Fibroblast of peridontal ligament (primary cell): ENCODE measurements around the gene MAPK8IP1.

Source experiments
- DNase-seq: peaks from one replicate; pipeline ENCODE4 v3.0.0-alpha.2; 2010; ENCODE audit errors: extremely low read depth

MAPK8IP1 gene

DNA sequence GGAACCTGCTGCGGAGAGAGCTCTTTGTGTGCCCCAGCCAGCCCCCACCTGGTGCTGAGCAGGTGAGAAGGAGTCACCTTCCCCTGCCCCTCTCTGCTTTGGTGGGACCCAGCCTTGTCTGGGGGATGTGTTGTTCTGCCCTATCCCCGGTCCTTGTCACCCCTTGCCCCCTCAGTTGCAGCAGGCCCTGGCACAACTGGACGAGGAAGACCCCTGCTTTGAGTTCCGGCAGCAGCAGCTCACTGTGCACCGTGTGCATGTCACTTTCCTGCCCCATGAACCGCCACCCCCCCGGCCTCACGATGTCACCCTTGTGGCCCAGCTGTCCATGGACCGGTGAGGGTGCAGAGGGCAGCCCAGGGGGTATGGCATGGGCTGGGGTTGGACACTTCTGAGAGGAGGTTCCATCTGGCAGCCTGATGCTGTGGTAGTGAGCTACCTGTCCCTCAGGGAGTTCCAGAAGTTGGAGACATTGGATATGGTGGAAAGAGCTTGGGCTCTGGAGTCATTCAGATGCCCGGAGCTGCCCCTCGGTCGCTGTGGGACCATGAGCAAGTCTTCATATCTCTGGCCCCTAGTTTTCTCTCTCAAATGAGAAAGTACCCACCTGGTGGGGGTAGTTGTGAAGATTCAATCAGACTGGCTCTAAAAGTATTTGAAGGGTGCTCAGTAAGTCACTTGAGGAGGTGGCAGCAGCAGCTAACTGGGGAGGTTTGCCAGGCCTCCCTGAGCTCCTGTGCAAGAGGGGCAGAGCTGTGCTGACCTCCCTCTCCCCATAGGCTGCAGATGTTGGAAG lies 41.3 kb downstream of the MAPK8IP1 start:
- DNase-seq: no peak

DNA sequence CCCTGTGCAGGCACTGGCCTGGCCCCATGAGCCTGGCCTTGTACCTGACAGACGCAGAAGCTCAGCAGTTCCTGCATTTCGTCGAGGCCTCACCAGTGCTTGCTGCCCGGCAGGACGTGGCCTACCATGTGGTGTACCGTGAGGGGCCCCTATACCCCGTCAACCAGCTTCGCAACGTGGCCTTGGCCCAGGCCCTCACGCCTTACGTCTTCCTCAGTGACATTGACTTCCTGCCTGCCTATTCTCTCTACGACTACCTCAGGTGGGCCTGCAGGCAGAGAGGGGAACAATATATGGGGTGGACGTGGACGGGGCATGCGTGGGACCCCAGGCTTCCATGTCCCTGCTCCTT lies 41.9 kb downstream of the MAPK8IP1 start:
- DNase-seq: no peak

DNA sequence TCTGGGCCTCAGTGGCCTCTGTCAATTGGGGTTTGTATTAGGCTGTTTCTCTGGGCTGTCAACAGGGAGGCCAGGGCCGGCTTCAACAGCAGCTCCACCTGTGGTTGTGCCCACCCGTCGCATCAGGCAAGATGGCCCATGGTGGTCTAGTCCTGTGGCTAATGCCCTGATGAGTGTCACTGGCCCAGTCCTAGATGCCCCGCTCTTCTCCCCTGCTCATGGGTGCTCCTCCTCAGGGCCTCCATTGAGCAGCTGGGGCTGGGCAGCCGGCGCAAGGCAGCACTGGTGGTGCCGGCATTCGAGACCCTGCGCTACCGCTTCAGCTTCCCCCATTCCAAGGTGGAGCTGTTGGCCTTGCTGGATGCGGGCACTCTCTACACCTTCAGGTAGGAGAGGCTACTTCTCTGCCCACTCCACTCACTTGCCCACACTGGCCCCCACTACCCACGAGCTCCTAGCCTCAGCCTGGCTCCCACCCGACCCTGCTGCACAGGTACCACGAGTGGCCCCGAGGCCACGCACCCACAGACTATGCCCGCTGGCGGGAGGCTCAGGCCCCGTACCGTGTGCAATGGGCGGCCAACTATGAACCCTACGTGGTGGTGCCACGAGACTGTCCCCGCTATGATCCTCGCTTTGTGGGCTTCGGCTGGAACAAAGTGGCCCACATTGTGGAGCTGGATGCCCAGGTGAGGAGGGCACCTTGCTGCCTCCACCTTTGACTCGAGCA lies 42.4 kb downstream of the MAPK8IP1 start:
- DNase-seq: no peak

DNA sequence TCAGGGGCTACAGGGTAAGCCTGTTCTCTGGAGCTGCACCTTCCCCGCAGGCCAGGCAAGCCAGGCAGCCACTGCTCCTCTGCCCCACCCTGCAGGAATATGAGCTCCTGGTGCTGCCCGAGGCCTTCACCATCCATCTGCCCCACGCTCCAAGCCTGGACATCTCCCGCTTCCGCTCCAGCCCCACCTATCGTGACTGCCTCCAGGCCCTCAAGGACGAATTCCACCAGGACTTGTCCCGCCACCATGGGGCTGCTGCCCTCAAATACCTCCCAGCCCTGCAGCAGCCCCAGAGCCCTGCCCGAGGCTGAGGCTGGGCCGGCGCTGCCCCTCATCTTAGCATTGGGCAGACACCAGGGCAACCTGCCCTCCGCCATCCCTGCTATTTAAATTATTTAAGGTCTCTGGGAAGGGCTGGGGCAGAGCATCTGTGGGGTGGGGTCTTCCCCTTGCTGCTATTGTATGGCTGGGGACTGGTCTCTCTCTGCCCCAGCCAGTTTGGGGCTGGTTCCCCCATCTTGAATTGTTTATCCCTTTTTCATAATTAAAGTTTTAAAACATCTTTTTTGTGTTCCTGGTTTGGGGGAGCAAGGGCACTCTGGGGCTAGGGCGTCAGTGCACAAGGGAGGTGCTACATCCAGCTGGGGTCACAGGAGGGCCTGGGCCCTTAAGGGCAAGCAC lies 43.2 kb downstream of the MAPK8IP1 start:
- DNase-seq: no peak

DNA sequence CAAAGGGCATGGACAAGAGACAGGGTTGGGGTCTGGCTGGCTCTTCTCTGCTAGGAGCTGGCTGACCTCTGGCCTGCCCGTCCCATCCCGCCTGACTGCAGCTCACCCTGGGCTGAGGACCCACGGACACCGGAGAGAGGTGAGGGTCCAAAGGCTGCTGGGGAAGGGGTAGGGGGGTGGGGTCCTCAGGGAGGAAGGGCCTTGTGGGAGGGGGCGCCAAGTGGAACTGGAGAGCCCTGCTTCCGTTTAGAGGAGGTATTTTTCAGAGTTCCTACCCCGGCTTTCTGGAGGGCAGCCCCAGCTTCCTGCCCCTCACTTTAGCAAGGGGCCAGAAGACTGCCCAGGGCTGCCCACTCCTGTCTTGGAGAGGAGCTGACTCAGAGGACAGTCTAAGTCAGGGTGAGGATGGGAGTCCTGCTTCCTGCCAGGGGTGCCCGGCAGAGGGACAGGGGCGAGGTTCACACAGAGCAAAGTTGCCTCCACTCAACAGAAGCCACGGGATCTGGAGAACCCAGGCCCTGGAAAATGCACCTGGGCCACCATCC lies 44.1 kb downstream of the MAPK8IP1 start:
- no peak for DNase-seq

DNA sequence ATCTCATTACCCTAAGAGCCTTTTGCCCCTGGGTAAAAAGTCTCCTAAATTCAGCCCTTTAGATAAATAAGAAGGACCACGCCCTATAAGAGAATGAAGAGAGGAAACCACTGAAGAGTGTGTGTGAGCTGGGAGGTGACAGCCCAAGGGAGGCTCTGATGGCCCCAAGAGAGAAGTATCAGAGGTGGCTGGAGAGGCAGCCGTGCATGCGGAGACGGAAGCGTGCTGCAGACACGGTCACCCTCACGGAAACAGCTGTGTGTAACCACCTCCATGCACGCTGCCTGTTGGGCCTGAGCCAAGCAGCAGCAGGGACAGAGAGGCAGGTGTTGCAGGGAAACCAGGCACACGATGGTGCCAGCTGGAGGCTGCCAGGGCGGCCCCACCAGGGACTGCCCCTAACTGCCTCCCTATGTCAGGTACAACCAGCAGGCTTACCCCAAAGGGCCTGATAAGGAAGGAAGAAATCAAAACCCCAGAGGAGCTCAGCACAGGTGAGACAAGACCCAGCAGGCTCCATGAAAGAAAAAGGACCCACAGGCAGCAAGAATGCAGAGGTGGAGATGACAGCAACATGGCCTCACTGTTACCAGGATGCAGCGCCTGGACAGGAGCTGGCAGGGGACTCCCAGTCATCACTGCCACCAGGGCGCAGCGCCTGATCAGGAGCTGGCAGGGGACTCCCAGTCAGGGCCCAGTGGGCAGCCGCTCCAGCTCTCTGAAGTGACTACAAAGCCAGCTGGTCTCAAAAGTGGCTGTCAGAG lies 44.8 kb downstream of the MAPK8IP1 start:
- no peak for DNase-seq

DNA sequence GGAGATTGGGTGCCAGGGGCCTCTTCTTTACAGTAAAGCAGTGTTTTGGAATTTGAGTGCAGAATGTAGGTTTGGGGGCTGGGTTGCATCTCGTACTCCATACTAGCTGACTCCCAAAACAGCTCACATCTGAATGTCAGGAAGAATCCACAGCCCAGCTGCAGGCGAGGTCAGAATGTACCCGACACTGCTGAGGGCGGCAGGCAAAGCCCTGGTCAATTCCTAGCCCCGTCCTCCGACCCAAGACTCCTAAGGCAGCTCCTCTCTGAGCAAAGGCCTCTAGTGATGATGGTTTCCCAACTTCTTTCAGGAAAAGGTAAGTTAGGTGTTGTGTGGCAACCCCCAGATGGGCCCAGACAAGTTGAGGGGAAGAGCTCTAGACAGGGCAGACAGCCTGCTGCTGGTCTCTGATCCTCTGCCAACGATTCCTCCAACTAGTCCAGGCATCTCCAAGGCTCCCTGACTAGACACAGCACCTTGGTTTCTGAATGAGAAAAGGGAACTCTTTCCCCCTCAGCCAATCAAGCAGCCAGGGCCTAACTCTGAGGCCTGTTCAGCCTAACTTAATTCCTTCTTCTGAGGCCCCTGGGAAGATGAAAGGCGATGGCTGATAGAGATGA lies 45.6 kb downstream of the MAPK8IP1 start:
- no peak for DNase-seq

DNA sequence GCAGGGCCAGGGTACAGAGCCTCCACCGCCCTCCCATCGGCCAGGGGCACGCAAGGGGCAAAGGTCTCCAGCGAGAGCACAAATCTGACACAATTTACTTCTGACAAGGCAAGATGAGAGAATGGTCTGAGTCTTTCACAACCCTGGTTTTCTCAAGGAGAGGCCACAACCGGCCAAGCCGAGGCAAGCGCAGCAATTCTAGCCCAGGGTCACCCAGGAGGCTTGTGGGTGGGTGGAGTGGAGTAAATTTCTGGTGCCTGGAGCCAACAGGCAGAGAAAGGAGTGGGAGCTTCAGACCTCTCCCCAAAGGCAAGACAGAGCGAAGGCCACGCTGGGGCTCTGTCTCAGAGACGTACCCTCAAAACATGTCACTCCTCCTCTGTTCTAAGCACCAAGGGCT lies 46.3 kb downstream of the MAPK8IP1 start:
- no peak for DNase-seq

DNA sequence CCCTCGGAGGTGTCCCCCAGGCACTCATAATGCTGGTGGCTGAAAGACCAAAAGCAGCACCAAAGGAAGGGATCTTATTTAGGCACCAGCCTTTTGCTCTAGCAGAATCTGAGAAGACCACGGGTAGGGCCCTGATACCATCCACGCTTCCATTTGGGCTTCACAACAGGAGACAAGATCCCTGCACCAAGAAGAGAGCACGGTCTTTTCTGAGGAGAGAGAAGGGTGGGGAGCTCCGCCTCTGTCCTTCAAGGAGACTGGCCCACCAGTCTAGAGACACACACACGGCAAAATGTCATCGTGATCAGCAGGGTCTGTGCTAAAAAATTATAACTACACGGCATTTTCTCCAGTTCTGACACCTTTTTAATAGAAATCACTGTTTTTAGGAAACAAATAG lies 46.8 kb downstream of the MAPK8IP1 start:
- no peak for DNase-seq

DNA sequence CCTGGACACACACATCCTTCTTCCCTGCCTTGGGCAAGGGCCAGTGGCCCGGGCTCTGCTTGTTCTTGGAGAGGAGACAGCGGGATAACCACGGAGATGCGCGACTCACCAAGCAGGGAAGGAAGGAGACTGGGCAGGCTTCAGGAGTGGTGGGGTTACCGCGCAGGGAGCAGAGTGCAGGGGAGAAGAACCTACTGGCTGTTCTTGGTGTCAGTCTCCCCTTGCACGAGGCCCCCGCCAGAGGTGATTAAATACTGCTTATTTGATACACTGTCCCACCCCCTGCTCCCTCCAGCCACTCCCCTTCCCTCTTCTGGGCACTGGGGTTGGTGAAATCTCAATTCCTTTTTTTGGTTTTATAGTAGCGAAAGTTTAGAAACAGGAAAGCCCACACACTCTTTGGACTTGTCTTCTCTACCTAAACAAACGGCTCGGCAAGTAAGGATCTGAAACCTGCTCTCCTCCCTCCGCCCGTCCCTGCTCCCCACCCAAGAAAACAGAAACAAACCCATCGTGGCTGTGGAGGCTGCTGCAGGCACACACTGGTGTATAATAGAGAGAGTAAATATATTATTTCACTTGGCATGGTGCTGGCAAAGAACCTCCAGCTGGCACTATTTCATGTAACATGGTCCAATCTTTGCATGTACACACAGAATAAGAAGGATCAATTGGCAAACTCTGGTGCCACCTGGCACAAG lies 47.8 kb downstream of the MAPK8IP1 start:
- peak; percentile 34 for DNase-seq

DNA sequence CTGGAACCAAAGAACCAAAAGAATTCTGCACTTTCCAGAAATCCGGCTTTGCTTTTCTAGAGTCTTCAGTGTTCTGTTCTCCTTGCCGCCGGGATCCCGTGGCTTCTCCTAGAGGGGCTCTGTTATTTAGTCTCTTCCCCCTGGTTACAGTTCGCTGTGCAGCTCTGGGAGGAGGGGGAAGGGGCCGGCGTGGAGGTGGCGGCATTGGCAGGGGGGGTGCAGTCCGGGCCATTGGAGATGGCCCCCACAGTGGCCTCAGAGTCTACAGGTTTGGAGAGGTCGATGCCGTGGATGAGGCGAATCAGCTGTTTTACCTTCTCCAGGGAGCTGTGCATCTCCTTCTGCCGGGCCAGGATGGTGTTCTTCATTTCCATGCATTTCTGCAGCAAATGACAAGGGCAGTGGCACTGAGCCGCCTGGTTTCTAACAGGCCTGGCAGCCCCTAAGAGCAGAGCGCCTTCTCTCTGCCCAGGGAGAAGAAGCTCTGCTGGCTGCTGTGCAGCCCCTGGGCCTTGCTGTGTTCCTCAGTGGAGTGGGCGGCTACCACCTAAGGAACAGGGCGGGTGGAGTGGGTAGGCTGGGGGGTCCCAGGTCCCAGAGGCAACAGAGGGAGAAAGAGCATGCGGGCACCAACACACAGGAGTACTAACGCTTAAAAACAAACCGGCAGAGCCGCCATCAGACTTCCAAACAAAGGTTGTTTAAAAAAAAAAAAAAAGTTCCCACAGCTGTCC lies 48.6 kb downstream of the MAPK8IP1 start:
- DNase-seq: no peak

DNA sequence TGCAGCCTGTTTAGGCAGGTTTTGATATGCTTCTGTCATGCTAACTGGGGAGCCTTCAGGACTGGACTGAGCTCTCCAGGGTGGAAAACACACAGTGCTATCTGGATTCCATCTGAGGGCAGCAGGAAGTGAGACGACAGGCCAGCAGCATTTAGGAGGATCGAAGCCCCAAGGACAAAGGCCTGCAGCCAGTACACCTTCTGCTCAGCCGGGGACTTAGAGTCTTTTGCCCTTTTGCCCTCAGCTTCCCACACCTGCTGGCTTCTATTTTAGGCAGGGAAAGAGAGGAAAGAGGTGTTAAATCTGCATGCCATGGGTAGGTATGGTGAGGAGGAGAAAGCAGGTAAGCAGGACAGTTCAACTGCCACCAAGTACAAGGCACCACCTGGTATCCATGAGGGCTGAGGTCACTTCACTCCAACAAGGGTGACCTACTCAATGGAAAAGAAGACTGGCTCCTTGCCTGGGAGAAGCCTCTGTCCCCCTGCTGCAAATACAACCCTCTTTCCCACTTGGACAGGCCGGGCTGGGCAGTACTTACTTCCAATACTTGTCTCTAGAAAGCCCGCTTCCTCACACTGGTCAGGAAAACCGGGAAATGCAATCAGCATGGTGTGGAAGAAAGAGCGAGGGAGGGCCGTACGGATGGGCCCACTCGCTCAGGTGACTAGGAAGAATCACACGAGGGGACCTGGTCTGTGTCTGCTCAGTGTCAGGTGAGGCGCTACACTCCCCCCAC lies 49.3 kb downstream of the MAPK8IP1 start:
- no peak for DNase-seq

DNA sequence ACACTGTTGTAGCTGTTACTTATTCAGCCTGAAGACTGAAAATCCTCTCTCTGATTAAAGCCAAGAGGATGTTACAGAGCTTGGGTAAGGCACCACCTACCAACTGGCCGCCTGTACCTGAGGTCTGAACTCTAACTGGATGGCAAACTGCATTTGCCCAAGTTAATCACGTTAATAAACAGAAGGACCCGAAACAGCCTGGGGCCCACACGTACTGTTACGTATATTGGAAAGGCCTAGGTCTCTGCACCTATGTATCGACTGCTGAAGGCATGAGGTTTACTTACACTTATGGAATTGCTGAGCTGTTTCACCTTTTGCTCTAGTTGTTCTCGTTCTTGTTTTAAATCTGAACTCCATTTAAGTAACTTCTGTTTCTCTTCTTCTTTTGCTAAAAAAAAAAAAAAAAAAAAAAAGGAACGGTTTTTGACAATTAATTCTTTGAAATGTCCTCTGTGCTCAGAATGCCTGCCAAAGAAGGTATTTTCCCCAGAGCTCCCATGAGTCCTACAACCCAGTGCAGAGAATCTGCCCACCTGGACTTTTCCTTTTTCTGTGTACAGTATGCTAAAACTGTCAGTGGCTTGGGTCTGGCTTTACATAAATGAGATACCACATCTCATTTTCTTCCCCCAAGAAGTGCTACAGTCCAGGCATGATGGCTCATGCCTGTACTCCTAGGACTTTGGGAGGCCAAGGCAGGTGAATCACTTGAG lies 50.1 kb downstream of the MAPK8IP1 start:
- no peak for DNase-seq

DNA sequence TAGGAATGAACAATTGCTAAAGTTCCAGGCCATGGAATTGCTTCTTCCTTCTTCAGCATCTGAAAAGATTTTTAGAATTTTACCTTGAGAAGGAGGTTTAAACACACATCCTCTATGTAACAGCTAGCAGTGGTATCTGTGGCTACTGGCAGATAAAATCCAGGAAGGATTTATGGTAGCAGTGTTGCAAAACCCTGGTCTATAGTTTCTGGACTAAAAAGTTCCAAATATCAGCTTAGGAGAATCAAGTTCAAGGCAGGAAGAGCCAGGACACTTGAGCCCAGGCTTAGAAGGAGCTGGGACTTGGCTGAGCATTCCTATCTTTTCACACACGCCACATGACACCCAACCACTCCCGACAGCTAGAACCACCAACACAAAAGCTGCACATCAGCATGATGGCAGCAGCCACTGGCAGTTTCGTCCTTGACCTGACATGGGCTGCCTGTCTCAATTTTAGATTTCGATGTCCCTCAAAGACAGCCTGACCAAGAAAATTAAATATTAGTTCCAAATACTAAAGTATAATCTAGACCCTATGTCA lies 51.1 kb downstream of the MAPK8IP1 start:
- DNase-seq: no peak

DNA sequence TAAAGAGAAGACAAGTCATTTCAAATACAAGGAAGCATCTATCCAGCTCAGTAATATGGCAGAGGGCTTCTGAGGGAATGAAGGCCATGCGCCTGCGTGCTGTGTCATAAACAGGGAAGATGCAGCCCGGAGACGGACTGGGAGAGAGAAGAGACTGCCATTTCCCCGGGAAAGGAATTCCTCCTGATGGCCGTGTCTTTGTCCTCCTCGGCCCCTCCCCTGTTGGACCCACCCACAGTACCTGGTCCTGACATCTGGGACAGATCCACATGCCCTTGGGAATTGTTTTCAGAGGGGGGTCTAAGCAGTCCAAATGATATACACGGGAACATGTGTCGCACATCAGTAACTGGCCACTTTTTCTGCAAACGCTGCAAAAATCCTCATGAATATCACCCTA lies 52.5 kb downstream of the MAPK8IP1 start:
- DNase-seq: no peak

DNA sequence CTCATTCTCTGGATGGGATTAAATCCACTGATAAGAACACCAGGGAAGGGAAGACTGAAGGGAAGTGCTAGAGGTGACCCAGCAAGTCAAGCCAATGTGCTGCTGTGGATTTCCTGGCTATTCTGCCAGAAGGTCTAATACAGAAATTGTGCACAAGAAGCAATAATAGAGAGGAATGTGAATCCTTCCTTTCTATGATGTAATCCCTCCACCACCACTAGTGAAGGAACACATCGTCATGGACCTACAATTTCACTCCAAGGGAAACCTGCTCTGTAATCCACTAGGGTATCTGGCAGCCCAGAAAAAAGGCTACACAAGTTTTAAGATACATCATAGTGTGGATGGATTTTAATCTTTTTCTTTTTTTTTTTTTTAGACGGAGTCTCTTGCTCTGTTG lies 54.4 kb downstream of the MAPK8IP1 start:
- peak; percentile 9 for DNase-seq

DNA sequence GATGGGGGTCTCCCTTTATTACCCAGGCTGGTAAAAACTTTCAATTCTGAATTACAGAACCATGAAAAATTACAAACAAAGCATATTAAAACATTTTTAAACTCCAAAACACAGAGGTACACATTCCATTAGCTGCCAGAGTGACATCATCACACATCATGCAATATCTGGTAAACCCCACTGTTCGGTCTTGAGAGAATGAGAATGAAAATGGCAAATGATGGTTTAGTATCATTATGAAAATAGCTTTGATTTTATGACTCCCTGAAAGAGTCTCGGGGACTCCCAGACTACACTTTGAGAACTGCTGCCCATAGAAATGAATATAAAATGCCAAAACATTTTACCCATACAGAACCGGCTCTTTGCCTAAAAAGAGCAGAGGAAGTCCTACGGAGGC lies 55.8 kb downstream of the MAPK8IP1 start:
- no peak for DNase-seq

DNA sequence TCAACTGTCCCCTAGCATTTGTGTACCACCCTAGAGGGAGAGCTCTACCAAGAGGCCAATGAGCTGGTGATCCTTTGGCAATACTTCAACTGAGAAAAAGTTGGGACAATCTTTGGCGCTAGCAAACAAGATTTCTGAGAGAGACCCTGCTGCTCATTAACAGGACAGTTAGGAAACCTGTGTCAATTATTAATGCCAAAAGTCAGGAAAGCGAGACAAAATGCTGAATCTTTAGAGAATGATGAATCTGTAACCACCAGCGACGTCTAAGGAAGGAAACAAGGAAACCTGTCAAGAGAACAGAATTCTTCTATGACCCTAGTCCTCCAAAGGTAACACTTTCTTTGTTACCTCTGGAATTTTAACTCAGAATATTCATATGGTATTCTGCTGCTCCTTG lies 56.9 kb downstream of the MAPK8IP1 start:
- no peak for DNase-seq
